Retinal pigment epithelial cell (primary cell): ENCODE data around the gene QPRT.
"Not testable (repeated sequence)": the region's sequence is repeated elsewhere in the genome, so short reads cannot be mapped to it uniquely, and the experiment has no call there.

Experiments
- DNase-seq: peaks from one replicate; pipeline ENCODE4 v3.0.0-alpha.2; 2010; ENCODE audit warnings: low read depth
- H3K4me3 ChIP-seq: 2 replicates; pipeline ENCODE4 v1.5.1; 2011; ENCODE audit warnings: mild to moderate bottlenecking, low read length, control low read depth, moderate library complexity
- TF ChIP-seq, protein P1 (sequence below): conservative IDR thresholded peaks from 2 replicates; pipeline ENCODE4 v1.5.1; 2011; ENCODE audit warnings: low read depth, low read length, control low read depth, inconsistent platforms

Gene QPRT

DNA sequence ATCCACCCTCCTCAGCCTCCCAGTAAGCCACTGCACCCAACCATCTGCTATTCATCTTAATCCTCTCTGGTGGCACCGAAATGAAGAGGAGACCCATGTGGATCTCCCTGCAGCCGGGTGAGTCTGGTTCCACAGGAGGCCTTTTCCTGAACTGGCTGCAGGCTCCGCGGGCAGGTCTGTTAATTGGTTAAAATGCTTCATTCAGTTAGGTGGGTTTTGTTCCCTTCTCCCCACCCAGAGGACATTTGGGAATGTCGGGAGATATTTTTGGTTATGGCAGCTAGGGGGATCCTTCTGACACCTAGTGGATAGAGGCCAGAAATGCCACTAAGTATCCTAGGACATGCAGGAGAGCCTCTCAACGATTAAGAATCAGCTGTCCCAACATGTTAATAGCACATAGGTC lies 50.1 kb downstream of the QPRT start:
- no peak for DNase-seq
- TF ChIP-seq, protein P1, sequence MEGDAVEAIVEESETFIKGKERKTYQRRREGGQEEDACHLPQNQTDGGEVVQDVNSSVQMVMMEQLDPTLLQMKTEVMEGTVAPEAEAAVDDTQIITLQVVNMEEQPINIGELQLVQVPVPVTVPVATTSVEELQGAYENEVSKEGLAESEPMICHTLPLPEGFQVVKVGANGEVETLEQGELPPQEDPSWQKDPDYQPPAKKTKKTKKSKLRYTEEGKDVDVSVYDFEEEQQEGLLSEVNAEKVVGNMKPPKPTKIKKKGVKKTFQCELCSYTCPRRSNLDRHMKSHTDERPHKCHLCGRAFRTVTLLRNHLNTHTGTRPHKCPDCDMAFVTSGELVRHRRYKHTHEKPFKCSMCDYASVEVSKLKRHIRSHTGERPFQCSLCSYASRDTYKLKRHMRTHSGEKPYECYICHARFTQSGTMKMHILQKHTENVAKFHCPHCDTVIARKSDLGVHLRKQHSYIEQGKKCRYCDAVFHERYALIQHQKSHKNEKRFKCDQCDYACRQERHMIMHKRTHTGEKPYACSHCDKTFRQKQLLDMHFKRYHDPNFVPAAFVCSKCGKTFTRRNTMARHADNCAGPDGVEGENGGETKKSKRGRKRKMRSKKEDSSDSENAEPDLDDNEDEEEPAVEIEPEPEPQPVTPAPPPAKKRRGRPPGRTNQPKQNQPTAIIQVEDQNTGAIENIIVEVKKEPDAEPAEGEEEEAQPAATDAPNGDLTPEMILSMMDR: peak; percentile 80
- H3K4me3 ChIP-seq: peak overlapping the region; percentile 19

DNA sequence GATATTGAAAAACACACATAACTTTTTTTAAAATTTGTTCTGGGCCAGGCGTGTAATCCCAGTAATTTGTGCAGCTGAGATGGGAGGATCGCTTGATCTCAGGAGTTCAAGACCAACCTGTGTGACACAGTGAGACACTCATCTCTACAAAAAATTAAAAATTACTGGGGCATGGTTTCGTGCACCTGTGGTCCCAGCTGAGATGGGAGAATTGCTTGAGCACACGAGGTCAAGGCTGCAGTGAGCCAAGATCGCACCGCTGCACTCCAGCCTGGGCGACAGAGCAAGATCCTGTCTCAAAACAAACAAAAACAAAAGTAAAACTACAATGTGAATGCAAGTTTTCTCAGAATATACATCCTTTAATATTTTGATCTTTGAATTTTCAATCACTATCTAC lies 51.7 kb downstream of the QPRT start:
- H3K4me3 ChIP-seq: no peak overlapping the region
- TF ChIP-seq, protein P1: no peak
- DNase-seq: no peak

DNA sequence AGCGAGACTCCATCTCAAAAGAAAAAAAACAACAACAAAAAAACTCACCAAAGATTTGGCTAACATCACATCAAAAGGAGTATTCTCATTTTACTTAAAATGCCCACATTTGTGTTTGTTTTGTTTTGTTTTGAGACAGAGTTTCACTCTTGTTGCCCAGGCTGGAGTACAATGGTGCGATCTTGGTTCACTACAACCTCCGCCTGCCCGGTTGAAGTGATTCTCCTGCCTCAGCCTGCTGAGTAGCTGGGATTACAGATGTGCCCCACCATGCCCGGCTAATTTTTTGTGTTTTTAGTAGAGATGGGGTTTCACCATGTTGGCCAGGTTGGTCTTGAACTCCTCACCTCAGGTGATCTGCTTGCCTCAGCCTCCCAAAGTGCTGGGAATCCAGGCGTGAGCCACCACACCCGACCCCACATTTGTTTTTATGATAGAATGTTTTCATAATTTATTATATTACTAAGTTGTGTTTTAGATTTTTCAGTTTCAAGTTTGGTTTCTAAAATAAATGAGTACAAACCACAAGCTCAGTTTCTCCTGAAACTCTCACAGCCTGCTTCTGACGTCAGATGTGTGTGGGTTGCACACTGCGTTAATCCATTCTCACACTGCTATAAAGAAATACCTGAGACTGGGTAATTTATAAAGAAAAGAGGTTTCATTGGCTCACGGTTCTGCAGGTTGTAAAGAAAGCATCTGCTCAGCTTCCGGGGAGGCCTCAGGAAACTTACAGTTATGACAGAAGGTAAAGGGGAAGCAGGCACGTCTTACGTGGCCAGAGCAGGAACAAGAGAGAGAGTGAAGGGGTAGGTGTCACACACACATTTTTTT lies 53.0 kb downstream of the QPRT start:
- not testable (repeated sequence) for DNase-seq

DNA sequence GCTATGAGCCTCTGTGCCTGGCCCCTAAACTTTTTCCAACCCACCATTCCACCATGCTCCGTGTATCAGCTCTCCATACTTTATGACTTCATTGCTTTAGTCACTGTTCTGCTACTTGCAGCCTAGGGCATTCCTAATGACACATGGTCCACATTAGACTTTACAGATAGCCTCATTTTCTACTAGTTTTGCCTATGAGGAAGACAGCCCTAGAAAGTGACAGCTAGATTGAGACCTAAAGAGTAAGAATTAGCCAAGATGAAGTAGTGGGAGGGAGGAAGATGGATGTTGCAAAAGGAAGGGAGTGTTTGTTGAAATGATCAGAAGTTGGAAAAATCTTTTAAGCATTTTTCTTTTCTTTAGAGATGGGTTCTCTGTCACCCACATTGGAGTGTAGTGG lies 55.8 kb downstream of the QPRT start:
- DNase-seq: no peak
- TF ChIP-seq, protein P1: no peak
- no peak overlapping the region for H3K4me3 ChIP-seq

More for the DNA sequence above, 53.0 kb downstream of the QPRT start:
- H3K4me3 ChIP-seq: not testable (repeated sequence)

DNA sequence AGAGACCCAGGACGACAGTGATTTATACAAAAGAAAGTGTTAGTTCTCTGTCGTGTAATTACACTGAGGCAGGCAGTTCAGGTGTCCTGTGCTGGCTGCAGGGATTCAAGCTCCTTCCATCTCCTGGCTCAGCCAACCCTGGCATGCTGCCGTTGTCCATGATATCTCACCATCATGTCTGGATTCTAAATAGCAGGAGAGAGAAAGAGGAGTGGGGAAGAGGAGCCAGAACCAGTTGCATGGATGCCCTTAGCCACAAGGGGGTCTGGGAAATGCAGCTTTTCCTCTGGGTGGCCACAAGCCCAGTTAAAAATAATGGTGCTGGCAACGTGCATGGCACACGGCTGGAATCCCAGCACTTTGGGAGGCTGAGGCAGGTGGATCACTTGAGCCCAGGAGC lies 57.1 kb downstream of the QPRT start:
- TF ChIP-seq, protein P1: peak; percentile 27
- DNase-seq: no peak
- no peak overlapping the region for H3K4me3 ChIP-seq

DNA sequence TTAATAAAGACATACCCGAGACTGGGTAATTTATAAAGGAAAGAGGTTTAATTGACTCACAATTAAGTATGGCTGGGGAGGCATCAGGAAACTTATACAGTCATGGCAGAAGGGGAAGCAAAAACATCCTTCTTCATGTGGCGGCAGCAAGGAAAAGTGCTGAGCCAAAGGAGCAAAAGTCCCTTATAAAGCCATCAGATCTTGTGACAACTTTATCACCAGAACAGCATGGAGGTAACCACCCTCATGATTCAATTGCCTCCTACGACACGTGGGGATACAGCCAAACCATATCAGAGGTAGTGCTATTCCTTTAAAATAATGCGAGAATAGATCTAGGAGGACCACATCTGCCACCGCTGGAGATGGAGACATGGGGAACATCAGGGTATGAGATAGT lies 57.8 kb downstream of the QPRT start:
- DNase-seq: no peak
- H3K4me3 ChIP-seq: no peak overlapping the region
- TF ChIP-seq, protein P1: no peak

DNA sequence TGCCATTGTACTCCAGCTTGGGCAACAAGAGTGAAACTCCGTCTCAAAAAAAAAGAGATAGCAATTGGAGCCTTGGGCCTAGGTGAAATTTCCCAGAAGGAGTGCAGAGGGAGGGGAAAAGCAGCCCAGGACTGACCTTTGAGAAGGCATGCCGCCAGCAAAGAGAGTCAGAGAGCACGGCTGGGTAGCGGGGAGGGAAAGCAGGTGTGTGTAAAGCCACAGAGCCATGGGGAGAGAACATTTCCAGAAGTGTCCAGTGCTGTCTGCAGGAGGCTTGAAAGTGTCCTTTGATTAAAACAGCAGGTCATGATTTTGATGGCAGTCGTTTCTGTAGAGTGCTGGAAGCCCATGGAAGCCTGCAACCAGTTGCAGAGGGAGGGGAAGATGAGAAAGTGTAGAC lies 58.7 kb downstream of the QPRT start:
- TF ChIP-seq, protein P1: no peak
- no peak for DNase-seq
- no peak overlapping the region for H3K4me3 ChIP-seq
